WTC11 (cell line): ENCODE results near the gene CCDC83. TPM values are rescaled to one million over a fixed set of nuclear protein-coding genes. Genes with fewer than 3 reads are reported as not detected.

ENCODE experiments used
- ATAC-seq: fragments of 200-7000 bp; cut with Tn5 transposase; 2 replicates; pipeline ENCODE4 v1.10.0; 2021; ENCODE audit warnings: mild to moderate bottlenecking, moderate library complexity
- CTCF ChIA-PET: fragments of 300-600 bp; sonication (Branson Sonifier 250); formaldehyde crosslinking; loops from one replicate; lab custom pipeline; 2021; ENCODE audit warnings: antibody characterized with exemption; lab: Charles Lee
- POLR2A ChIA-PET: fragments of 350-600 bp; sonication (Branson Sonifier 250); formaldehyde crosslinking; loops from one replicate; lab custom pipeline; 2021; ENCODE audit warnings: antibody characterized with exemption; lab: Charles Lee
- DNase-seq: peaks from one replicate; pipeline ENCODE4 v3.0.0; 2021; ENCODE audit warnings: low spot score
- H3K27ac Mint-ChIP-seq: 2 replicates; pipeline ENCODE4 v1.8.0; 2021; ENCODE audit warnings: mixed read lengths
- H3K27me3 Mint-ChIP-seq: 2 replicates; pipeline ENCODE4 v1.8.0; 2021; ENCODE audit warnings: low read depth, mild to moderate bottlenecking, moderate library complexity, mixed read lengths
- H3K36me3 Mint-ChIP-seq: 2 replicates; pipeline ENCODE4 v1.8.0; 2021; ENCODE audit warnings: mixed read lengths
- H3K4me1 Mint-ChIP-seq: 2 replicates; pipeline ENCODE4 v1.8.0; 2022; ENCODE audit warnings: mixed read lengths
- H3K4me3 Mint-ChIP-seq: 2 replicates; pipeline ENCODE4 v1.8.0; 2021; ENCODE audit warnings: mild to moderate bottlenecking, moderate library complexity, mixed read lengths
- H3K9me3 Mint-ChIP-seq: 2 replicates; pipeline ENCODE4 v1.8.0; 2021; ENCODE audit warnings: mixed read lengths
- EMX1 ChIP-seq: fragments of 250-450 bp; sonication (Bioruptor Pico); IDR thresholded peaks from 2 replicates; pipeline ENCODE4 v1.8.0; 2021; ENCODE audit warnings: mild to moderate bottlenecking
- FOXJ3 ChIP-seq: sonication (generic); formaldehyde crosslinking; IDR thresholded peaks from 2 replicates; pipeline ENCODE4 v1.9.0; 2021; ENCODE audit warnings: missing genetic modification reagents, mild to moderate bottlenecking, borderline replicate concordance
- FOXK1 ChIP-seq: sonication (generic); formaldehyde crosslinking; IDR thresholded peaks from 2 replicates; pipeline ENCODE4 v1.8.0; 2022; ENCODE audit warnings: mild to moderate bottlenecking, moderate library complexity, missing genetic modification reagents
- GABPB1 ChIP-seq: sonication (generic); formaldehyde crosslinking; IDR thresholded peaks from 2 replicates; pipeline ENCODE4 v1.8.1; 2023; ENCODE audit warnings: mild to moderate bottlenecking, missing genetic modification reagents
- GTF2I ChIP-seq: fragments of 250-450 bp; sonication (Bioruptor Pico); conservative IDR thresholded peaks from 2 replicates; pipeline ENCODE4 v1.4.0; 2021; ENCODE audit warnings: mild to moderate bottlenecking
- HMGA2 ChIP-seq: fragments of 250-450 bp; sonication (Bioruptor Pico); IDR thresholded peaks from 2 replicates; pipeline ENCODE4 v1.4.0; 2021; ENCODE audit warnings: mild to moderate bottlenecking, moderate library complexity
- MXD4 ChIP-seq: fragments of 250-450 bp; sonication (Bioruptor Pico); IDR thresholded peaks from 2 replicates; pipeline ENCODE4 v1.8.0; 2021; ENCODE audit warnings: mild to moderate bottlenecking, moderate library complexity, borderline replicate concordance
- NR3C1 ChIP-seq: sonication (generic); formaldehyde crosslinking; conservative IDR thresholded peaks from 2 replicates; pipeline ENCODE4 v1.8.1; 2023; ENCODE audit warnings: low read depth, mild to moderate bottlenecking, missing genetic modification reagents
- TCF7 ChIP-seq: sonication (generic); formaldehyde crosslinking; IDR thresholded peaks from 2 replicates; pipeline ENCODE4 v1.8.0; 2022; ENCODE audit warnings: mild to moderate bottlenecking, low read depth, missing genetic modification reagents, moderate library complexity
- TEAD1 ChIP-seq: sonication (generic); formaldehyde crosslinking; IDR thresholded peaks from 2 replicates; pipeline ENCODE4 v1.8.0; 2022; ENCODE audit warnings: mild to moderate bottlenecking, missing genetic modification reagents
- ZNF232 ChIP-seq: sonication (generic); formaldehyde crosslinking; IDR thresholded peaks from 2 replicates; pipeline ENCODE4 v1.8.0; 2022; ENCODE audit warnings: mild to moderate bottlenecking, missing genetic modification reagents
- ZNF263 ChIP-seq: sonication (generic); formaldehyde crosslinking; IDR thresholded peaks from 2 replicates; pipeline ENCODE4 v1.8.1; 2022; ENCODE audit warnings: low read depth, mild to moderate bottlenecking, moderate library complexity, missing genetic modification reagents
- total RNA-seq: library from RNA; stranded (reverse); gene quantifications from 3 replicates; pipeline ENCODE4 v1.2.3, GENCODE V29; 2021
- TF ChIP-seq, protein P1 (sequence below): sonication (generic); formaldehyde crosslinking; IDR thresholded peaks from 2 replicates; pipeline ENCODE4 v1.8.0; 2023; ENCODE audit warnings: mild to moderate bottlenecking, missing genetic modification reagents
- TF ChIP-seq, protein P2 (sequence below): fragments of 250-450 bp; sonication (Bioruptor Pico); IDR thresholded peaks from 2 replicates; pipeline ENCODE4 v1.9.0; 2021; ENCODE audit warnings: mild to moderate bottlenecking, borderline replicate concordance
- TF ChIP-seq, protein P3 (sequence below): fragments of 200-600 bp; IDR thresholded peaks from 2 replicates; pipeline ENCODE4 v1.8.0; 2022; ENCODE audit warnings: antibody characterized with exemption
- TF ChIP-seq, protein P4 (sequence below): sonication (generic); formaldehyde crosslinking; IDR thresholded peaks from 2 replicates; pipeline ENCODE4 v1.8.0; 2023; ENCODE audit warnings: missing genetic modification reagents
- TF ChIP-seq, protein P5 (sequence below): sonication (generic); formaldehyde crosslinking; IDR thresholded peaks from 2 replicates; pipeline ENCODE4 v1.8.1; 2022; ENCODE audit warnings: low read depth, missing genetic modification reagents, borderline replicate concordance
- TF ChIP-seq, protein P6 (sequence below): fragments of 250-450 bp; sonication (Bioruptor Pico); IDR thresholded peaks from 2 replicates; pipeline ENCODE4 v1.9.0; 2021; ENCODE audit warnings: moderate library complexity, mild to moderate bottlenecking, inconsistent platforms, borderline replicate concordance

Gene CCDC83
- total RNA-seq, 1 experiment from 2014 or later: not detected

GRCh38 chr11:85875505-85875904 lies 20.3 kb downstream of the CCDC83 start:
- Mint-ChIP-seq H3K9me3 (no peaks in the 10 kb centered on the region), H3K27ac (no peak overlapping the region), H3K4me3 (no peak overlapping the region), H3K36me3 (no peaks in the 10 kb centered on the region), H3K4me1 (no peaks in the 10 kb centered on the region), H3K27me3 (no peaks in the 10 kb centered on the region)
- no peak for TF ChIP-seq ZNF232 (CRISPR knock-in tag)
- TF ChIP-seq, protein P1, sequence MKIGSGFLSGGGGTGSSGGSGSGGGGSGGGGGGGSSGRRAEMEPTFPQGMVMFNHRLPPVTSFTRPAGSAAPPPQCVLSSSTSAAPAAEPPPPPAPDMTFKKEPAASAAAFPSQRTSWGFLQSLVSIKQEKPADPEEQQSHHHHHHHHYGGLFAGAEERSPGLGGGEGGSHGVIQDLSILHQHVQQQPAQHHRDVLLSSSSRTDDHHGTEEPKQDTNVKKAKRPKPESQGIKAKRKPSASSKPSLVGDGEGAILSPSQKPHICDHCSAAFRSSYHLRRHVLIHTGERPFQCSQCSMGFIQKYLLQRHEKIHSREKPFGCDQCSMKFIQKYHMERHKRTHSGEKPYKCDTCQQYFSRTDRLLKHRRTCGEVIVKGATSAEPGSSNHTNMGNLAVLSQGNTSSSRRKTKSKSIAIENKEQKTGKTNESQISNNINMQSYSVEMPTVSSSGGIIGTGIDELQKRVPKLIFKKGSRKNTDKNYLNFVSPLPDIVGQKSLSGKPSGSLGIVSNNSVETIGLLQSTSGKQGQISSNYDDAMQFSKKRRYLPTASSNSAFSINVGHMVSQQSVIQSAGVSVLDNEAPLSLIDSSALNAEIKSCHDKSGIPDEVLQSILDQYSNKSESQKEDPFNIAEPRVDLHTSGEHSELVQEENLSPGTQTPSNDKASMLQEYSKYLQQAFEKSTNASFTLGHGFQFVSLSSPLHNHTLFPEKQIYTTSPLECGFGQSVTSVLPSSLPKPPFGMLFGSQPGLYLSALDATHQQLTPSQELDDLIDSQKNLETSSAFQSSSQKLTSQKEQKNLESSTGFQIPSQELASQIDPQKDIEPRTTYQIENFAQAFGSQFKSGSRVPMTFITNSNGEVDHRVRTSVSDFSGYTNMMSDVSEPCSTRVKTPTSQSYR: no peak
- no peak for TF ChIP-seq GTF2I
- TF ChIP-seq TCF7: no peak
- TF ChIP-seq, protein P2, sequence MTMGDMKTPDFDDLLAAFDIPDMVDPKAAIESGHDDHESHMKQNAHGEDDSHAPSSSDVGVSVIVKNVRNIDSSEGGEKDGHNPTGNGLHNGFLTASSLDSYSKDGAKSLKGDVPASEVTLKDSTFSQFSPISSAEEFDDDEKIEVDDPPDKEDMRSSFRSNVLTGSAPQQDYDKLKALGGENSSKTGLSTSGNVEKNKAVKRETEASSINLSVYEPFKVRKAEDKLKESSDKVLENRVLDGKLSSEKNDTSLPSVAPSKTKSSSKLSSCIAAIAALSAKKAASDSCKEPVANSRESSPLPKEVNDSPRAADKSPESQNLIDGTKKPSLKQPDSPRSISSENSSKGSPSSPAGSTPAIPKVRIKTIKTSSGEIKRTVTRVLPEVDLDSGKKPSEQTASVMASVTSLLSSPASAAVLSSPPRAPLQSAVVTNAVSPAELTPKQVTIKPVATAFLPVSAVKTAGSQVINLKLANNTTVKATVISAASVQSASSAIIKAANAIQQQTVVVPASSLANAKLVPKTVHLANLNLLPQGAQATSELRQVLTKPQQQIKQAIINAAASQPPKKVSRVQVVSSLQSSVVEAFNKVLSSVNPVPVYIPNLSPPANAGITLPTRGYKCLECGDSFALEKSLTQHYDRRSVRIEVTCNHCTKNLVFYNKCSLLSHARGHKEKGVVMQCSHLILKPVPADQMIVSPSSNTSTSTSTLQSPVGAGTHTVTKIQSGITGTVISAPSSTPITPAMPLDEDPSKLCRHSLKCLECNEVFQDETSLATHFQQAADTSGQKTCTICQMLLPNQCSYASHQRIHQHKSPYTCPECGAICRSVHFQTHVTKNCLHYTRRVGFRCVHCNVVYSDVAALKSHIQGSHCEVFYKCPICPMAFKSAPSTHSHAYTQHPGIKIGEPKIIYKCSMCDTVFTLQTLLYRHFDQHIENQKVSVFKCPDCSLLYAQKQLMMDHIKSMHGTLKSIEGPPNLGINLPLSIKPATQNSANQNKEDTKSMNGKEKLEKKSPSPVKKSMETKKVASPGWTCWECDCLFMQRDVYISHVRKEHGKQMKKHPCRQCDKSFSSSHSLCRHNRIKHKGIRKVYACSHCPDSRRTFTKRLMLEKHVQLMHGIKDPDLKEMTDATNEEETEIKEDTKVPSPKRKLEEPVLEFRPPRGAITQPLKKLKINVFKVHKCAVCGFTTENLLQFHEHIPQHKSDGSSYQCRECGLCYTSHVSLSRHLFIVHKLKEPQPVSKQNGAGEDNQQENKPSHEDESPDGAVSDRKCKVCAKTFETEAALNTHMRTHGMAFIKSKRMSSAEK: no peak
- no peak for TF ChIP-seq FOXJ3 (CRISPR knock-in tag)
- TF ChIP-seq ZNF263 (CRISPR knock-in tag): no peak
- TF ChIP-seq, protein P3, sequence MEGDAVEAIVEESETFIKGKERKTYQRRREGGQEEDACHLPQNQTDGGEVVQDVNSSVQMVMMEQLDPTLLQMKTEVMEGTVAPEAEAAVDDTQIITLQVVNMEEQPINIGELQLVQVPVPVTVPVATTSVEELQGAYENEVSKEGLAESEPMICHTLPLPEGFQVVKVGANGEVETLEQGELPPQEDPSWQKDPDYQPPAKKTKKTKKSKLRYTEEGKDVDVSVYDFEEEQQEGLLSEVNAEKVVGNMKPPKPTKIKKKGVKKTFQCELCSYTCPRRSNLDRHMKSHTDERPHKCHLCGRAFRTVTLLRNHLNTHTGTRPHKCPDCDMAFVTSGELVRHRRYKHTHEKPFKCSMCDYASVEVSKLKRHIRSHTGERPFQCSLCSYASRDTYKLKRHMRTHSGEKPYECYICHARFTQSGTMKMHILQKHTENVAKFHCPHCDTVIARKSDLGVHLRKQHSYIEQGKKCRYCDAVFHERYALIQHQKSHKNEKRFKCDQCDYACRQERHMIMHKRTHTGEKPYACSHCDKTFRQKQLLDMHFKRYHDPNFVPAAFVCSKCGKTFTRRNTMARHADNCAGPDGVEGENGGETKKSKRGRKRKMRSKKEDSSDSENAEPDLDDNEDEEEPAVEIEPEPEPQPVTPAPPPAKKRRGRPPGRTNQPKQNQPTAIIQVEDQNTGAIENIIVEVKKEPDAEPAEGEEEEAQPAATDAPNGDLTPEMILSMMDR: no peak
- TF ChIP-seq MXD4 (CRISPR knock-in tag): no peak
- ChIA-PET POLR2A (no interaction called here), CTCF (interaction anchor here (1.0 kb wide), 1 partner anchor 21 kb away, joined by 5 read pairs; the partner anchor contains the start of gene CCDC83)
- ATAC-seq (no peak), DNase-seq (no peak)

- no peak overlapping the region for H3K4me3 Mint-ChIP-seq
- no peaks in the 10 kb centered on the region for H3K9me3 Mint-ChIP-seq
- H3K36me3 Mint-ChIP-seq: no peaks in the 10 kb centered on the region
- H3K27me3 Mint-ChIP-seq: no peaks in the 10 kb centered on the region
- ChIA-PET POLR2A (no interaction called here), CTCF (no interaction called here)
- TF ChIP-seq NR3C1: no peak
- no peak for TF ChIP-seq GABPB1
- DNase-seq (no peak), ATAC-seq (no peak)
- H3K4me1 Mint-ChIP-seq: peaks cover 3% of the 10 kb centered on the region
- no peak overlapping the region for H3K27ac Mint-ChIP-seq
Measured at GRCh38 chr11:85884581-85885021, 29.4 kb downstream of the CCDC83 start.

DNA sequence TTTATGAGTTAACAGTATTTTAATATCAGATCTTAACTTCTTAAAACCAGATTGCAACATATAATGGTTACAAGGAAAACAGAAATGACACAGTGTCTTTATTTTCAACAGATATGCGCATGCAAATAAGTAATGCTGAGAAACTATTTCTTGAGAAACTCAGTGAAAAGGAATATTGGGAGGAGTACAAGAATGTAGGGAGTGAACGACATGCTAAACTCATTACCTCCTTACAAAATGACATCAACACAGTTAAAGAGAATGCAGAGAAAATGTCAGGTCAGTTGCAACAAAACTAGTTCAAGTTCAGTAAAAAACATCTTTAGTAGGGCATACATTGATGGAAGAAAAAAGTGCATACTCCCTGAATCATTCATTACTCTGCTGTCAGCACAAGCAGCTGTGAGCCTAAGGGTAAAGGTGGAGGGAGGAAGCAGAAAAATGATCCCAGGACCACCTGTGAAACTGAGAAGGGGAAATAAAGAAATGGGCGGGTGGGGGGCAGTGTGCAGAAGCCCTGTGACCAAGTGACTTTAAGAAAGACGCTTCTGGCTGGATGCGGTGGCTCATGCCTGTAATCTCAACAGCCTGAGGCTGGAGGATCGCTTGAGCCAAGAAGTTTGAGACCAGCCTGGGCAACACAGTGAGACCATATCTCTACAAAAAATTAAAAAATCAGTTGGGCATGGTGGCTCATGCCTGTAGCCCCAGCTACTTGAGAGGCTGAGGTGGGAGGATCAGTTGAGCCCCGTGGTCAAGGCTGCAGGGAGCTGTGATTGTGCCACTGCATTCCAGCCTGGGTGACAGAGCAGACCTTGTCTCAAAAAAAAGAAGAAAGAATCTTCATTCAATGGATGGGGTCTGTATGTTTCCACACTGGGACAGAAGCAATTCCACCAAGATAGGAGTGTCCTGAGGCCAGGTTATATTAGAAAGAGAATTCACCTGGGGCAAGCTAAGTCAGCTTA lies 31.2 kb downstream of the CCDC83 start:
- Mint-ChIP-seq H3K4me3 (no peak overlapping the region), H3K27me3 (no peaks in the 10 kb centered on the region), H3K4me1 (peaks cover 9% of the 10 kb centered on the region), H3K36me3 (no peaks in the 10 kb centered on the region), H3K9me3 (no peaks in the 10 kb centered on the region), H3K27ac (no peak overlapping the region)
- CTCF ChIA-PET: interaction anchor here (1.3 kb wide), 1 partner anchor 31 kb away, joined by 5 read pairs; the partner anchor contains the start of gene CCDC83
- ATAC-seq (no peak), DNase-seq (no peak)
- POLR2A ChIA-PET: interaction anchor here (0.6 kb wide), 1 partner anchor 859 kb away, joined by 4 read pairs; no protein-coding TSS in a partner anchor
- no peak for TF ChIP-seq EMX1 (CRISPR knock-in tag)
- TF ChIP-seq, protein P4, sequence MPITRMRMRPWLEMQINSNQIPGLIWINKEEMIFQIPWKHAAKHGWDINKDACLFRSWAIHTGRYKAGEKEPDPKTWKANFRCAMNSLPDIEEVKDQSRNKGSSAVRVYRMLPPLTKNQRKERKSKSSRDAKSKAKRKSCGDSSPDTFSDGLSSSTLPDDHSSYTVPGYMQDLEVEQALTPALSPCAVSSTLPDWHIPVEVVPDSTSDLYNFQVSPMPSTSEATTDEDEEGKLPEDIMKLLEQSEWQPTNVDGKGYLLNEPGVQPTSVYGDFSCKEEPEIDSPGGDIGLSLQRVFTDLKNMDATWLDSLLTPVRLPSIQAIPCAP (CRISPR knock-in tag): no peak
- TF ChIP-seq TEAD1 (CRISPR knock-in tag): no peak
- no peak for TF ChIP-seq FOXK1 (CRISPR knock-in tag)
- TF ChIP-seq, protein P5, sequence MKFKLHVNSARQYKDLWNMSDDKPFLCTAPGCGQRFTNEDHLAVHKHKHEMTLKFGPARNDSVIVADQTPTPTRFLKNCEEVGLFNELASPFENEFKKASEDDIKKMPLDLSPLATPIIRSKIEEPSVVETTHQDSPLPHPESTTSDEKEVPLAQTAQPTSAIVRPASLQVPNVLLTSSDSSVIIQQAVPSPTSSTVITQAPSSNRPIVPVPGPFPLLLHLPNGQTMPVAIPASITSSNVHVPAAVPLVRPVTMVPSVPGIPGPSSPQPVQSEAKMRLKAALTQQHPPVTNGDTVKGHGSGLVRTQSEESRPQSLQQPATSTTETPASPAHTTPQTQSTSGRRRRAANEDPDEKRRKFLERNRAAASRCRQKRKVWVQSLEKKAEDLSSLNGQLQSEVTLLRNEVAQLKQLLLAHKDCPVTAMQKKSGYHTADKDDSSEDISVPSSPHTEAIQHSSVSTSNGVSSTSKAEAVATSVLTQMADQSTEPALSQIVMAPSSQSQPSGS (CRISPR knock-in tag): no peak
- TF ChIP-seq, protein P6, sequence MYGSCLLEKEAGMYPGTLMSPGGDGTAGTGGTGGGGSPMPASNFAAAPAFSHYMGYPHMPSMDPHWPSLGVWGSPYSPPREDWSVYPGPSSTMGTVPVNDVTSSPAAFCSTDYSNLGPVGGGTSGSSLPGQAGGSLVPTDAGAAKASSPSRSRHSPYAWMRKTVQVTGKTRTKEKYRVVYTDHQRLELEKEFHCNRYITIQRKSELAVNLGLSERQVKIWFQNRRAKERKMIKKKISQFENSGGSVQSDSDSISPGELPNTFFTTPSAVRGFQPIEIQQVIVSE (CRISPR knock-in tag): no peak
- no peak for TF ChIP-seq GABPB1
- TF ChIP-seq HMGA2 (CRISPR knock-in tag): no peak
